K562 (cell line): ENCODE data around the gene PRRC2B. TPM values are rescaled to one million over a fixed set of nuclear protein-coding genes. Genes with fewer than 3 reads are reported as not detected.

Experiments
- ASH1L ChIP-seq: fragments of 450-650 bp; IDR thresholded peaks from 2 replicates; pipeline ENCODE4 v1.6.1; 2018; ENCODE audit warnings: borderline replicate concordance, mild to moderate bottlenecking, low read depth; ENCODE audit not compliant: partially characterized antibody
- C11orf30 ChIP-seq: fragments of 450-650 bp; IDR thresholded peaks from 2 replicates; pipeline ENCODE4 v1.6.1; 2016; ENCODE audit warnings: low read depth, mild to moderate bottlenecking
- CBX2 ChIP-seq: fragments of 200-600 bp; sonication (generic); IDR thresholded peaks from one replicate; pipeline ENCODE4 v1.6.1; 2012; ENCODE audit warnings: mild to moderate bottlenecking, low read length, inconsistent platforms; ENCODE audit not compliant: insufficient read depth, poor library complexity, severe bottlenecking
- CCNT2 ChIP-seq: IDR thresholded peaks from 2 replicates; pipeline ENCODE4 v1.6.1; 2011; ENCODE audit warnings: borderline replicate concordance, low read depth, mild to moderate bottlenecking, moderate library complexity, mixed read lengths, low read length; ENCODE audit not compliant: insufficient read length; ENCODE audit errors: extremely low read depth
- CXXC5 ChIP-seq: fragments of 250-450 bp; sonication (Bioruptor Pico); IDR thresholded peaks from 2 replicates; pipeline ENCODE4 v1.8.0; 2022; ENCODE audit warnings: inconsistent platforms, mild to moderate bottlenecking, moderate library complexity
- ELF2 ChIP-seq: fragments of 250-450 bp; sonication (Bioruptor Pico); IDR thresholded peaks from 2 replicates; pipeline ENCODE4 v1.5.0; 2021; ENCODE audit warnings: mild to moderate bottlenecking
- MBD2 ChIP-seq: sonication (generic); IDR thresholded peaks from 2 replicates; pipeline ENCODE4 v1.6.1; 2016; ENCODE audit warnings: low read depth, borderline replicate concordance
- MCM2 ChIP-seq: fragments of 450-650 bp; IDR thresholded peaks from 2 replicates; pipeline ENCODE4 v1.6.1; 2017; ENCODE audit warnings: low read depth, mild to moderate bottlenecking
- MYNN ChIP-seq, 2 experiments: sonication (generic); formaldehyde crosslinking in 1 of 2; IDR thresholded peaks; 2 replicates each; pipeline versions ENCODE4 v1.5.0 to v1.6.1; 2016 to 2020; ENCODE audit warnings: antibody characterized with exemption in 1 of 2, missing genetic modification reagents in 1 of 2
- NCOA6 ChIP-seq: fragments of 450-650 bp; IDR thresholded peaks from 2 replicates; pipeline ENCODE4 v1.6.1; 2017; ENCODE audit warnings: mild to moderate bottlenecking
- PRPF4 ChIP-seq: fragments of 200-400 bp; formaldehyde crosslinking; IDR thresholded peaks from one replicate; pipeline ENCODE4 v1.6.1; 2017; ENCODE audit warnings: low read length, low read depth, mild to moderate bottlenecking; ENCODE audit not compliant: insufficient read depth, poor library complexity, severe bottlenecking
- PTBP1 ChIP-seq: fragments of 200-400 bp; formaldehyde crosslinking; IDR thresholded peaks from 2 replicates; pipeline ENCODE4 v1.6.1; 2017; ENCODE audit warnings: low read depth, low read length
- SOX6 ChIP-seq: fragments of 450-650 bp; IDR thresholded peaks from 2 replicates; pipeline ENCODE4 v1.6.1; 2014; ENCODE audit warnings: mild to moderate bottlenecking
- TAF1 ChIP-seq: IDR thresholded peaks from 2 replicates; pipeline ENCODE4 v1.6.1; 2011; ENCODE audit warnings: mild to moderate bottlenecking, low read length, moderate library complexity; ENCODE audit not compliant: insufficient read depth, control insufficient read depth, severe bottlenecking; ENCODE audit errors: extremely low read depth
- ZC3H11A ChIP-seq: IDR thresholded peaks from 2 replicates; pipeline ENCODE4 v1.6.1; 2012; ENCODE audit warnings: low read depth, low read length, improper control_type of control experiment
- ZNF282 ChIP-seq: sonication (generic); formaldehyde crosslinking; IDR thresholded peaks from 2 replicates; pipeline ENCODE4 v1.8.1; 2023; ENCODE audit warnings: missing genetic modification reagents
- polyA plus RNA-seq, 8 experiments: library from polyadenylated mRNA; depleted of rRNA in 4 of 8; stranded (reverse) in 5 of 8; unstranded in 3 of 8; fragments of >200 nt; fragmentation: Nextera tagmentation in 2 of 8; fragmentation: Illumina TruSeq in 1 of 8; extraction: Ambion mirVana in 2 of 8; extraction: Trizol in 1 of 8; gene quantifications; 2 replicates each; pipeline versions ENCODE4 v1.2.1 to v1.2.3, GENCODE V29; 2011 to 2014; ENCODE audit warnings: inconsistent platforms in 1 of 8, missing spikeins in 1 of 8
- total RNA-seq, 7 experiments: library from RNA; depleted of rRNA in 6 of 7; stranded (reverse); fragments of >200 nt in 6 of 7; fragmentation: Illumina TruSeq in 2 of 7; extraction: Trizol in 2 of 7; gene quantifications; 2 replicates each; pipeline versions ENCODE4 v1.2.1 to v1.2.3, GENCODE V29; 2011 to 2021; ENCODE audit warnings: low replicate concordance in 1 of 7
- TF ChIP-seq, protein P1 (sequence below): fragments of 450-650 bp; formaldehyde crosslinking; IDR thresholded peaks from 2 replicates; pipeline ENCODE4 v1.4.0; 2020; ENCODE audit warnings: mild to moderate bottlenecking, moderate library complexity
- TF ChIP-seq, protein P2 (sequence below): IDR thresholded peaks from 2 replicates; pipeline ENCODE4 v1.6.1; 2011; ENCODE audit warnings: borderline replicate concordance, low read depth, mild to moderate bottlenecking, moderate library complexity, low read length; ENCODE audit not compliant: insufficient read depth, poor library complexity, severe bottlenecking
- TF ChIP-seq, protein P3 (sequence below): fragments of 250-450 bp; sonication (Bioruptor Pico); IDR thresholded peaks from 2 replicates; pipeline ENCODE4 v1.8.0; 2021; ENCODE audit warnings: moderate library complexity, mild to moderate bottlenecking, inconsistent platforms

PRRC2B gene
- total and polyA plus RNA-seq, 9 of the 15 experiments (the other 6 are each of a cell fraction or from before 2014, with no cell fraction given) = 0.34 to 125 (median 30.9) TPM

DNA sequence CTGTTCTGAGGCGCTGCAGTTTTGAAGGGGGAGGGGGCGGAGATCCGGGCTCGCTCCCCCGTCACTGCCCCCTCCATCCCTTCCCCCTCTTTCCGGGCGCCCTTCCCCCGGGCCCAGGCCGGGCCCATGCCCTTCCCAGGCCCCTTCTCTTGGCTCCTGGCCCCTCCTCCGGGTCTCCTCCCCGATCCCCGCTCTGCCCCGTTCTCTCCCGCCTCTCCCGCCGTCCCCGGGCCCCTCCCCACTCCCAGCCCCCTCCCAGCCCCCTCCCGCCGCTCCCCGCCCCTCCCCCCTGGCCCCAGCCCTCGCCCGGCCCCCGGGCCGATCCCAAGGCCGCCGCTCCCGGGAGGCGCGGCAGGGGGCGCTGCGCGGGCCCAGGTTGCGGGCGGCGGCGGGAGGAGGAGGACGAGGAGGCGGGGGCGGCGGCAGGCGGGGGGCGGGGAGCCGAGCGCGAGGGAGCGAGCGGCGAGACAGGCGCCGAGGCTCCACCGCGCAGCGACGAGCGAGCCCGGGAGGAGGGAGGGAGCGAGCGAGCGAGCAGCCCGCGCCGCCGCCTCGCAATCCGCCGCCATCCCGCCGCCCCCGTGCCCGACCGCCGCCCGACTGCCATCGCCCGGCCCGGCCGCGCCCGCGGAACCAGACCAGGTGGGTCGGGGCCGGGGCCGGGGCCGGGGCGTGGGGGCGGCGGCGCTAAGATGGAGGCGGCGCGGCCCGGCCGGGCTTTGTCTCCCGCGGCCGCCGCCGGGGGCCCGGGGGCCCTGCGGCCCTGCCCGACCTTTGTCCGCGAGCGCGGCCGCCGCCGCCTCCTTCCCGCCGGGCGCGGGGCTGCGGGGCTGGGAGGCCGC is at the start of gene PRRC2B (continued):
- TF ChIP-seq, protein P1, sequence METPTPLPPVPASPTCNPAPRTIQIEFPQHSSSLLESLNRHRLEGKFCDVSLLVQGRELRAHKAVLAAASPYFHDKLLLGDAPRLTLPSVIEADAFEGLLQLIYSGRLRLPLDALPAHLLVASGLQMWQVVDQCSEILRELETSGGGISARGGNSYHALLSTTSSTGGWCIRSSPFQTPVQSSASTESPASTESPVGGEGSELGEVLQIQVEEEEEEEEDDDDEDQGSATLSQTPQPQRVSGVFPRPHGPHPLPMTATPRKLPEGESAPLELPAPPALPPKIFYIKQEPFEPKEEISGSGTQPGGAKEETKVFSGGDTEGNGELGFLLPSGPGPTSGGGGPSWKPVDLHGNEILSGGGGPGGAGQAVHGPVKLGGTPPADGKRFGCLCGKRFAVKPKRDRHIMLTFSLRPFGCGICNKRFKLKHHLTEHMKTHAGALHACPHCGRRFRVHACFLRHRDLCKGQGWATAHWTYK (CRISPR knock-in tag) = no peak
- TF ChIP-seq MYNN (IDR thresholded peaks at IDR 0.05) (no peak), MYNN (CRISPR knock-in tag; IDR thresholded peaks at IDR 0.05) (no peak), MBD2 (0 out of 2 replicates have a peak, but pooled peaks have one; percentile 25), ZNF282 (CRISPR knock-in tag) (no peak), NCOA6 (no peak), TAF1 (peak; percentile 79), PRPF4 (no peak), C11orf30 (no peak), ASH1L (no peak), MCM2 (no peak), PTBP1 (no peak), SOX6 (no peak), CCNT2 (peak; percentile 16), ELF2 (CRISPR knock-in tag) (no peak), CBX2 (no peak), CXXC5 (CRISPR knock-in tag) (peak; percentile 33; the same call in 1 of the 2 replicates), ZC3H11A (no peak)
- TF ChIP-seq, protein P2, sequence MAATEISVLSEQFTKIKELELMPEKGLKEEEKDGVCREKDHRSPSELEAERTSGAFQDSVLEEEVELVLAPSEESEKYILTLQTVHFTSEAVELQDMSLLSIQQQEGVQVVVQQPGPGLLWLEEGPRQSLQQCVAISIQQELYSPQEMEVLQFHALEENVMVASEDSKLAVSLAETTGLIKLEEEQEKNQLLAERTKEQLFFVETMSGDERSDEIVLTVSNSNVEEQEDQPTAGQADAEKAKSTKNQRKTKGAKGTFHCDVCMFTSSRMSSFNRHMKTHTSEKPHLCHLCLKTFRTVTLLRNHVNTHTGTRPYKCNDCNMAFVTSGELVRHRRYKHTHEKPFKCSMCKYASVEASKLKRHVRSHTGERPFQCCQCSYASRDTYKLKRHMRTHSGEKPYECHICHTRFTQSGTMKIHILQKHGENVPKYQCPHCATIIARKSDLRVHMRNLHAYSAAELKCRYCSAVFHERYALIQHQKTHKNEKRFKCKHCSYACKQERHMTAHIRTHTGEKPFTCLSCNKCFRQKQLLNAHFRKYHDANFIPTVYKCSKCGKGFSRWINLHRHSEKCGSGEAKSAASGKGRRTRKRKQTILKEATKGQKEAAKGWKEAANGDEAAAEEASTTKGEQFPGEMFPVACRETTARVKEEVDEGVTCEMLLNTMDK = peak; percentile 97
- TF ChIP-seq, protein P3, sequence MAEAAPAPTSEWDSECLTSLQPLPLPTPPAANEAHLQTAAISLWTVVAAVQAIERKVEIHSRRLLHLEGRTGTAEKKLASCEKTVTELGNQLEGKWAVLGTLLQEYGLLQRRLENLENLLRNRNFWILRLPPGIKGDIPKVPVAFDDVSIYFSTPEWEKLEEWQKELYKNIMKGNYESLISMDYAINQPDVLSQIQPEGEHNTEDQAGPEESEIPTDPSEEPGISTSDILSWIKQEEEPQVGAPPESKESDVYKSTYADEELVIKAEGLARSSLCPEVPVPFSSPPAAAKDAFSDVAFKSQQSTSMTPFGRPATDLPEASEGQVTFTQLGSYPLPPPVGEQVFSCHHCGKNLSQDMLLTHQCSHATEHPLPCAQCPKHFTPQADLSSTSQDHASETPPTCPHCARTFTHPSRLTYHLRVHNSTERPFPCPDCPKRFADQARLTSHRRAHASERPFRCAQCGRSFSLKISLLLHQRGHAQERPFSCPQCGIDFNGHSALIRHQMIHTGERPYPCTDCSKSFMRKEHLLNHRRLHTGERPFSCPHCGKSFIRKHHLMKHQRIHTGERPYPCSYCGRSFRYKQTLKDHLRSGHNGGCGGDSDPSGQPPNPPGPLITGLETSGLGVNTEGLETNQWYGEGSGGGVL (CRISPR knock-in tag) = no peak
